GM19395 (cell line): ENCODE results near the gene FAM156B.
A peak's percentile ranks its signal among the peaks of the same experiment; 100 is the strongest.
"Not testable (repeated sequence)": the region's sequence is repeated elsewhere in the genome, so short reads cannot be mapped to it uniquely, and the experiment has no call there.

ENCODE experiments used
- ATAC-seq: cut with Tn5 transposase; IDR thresholded peaks from one replicate; pipeline ENCODE4 v1.9.1; 2021; ENCODE audit warnings: mild to moderate bottlenecking, moderate library complexity; ENCODE audit not compliant: unreplicated experiment

The FAM156B gene

DNA sequence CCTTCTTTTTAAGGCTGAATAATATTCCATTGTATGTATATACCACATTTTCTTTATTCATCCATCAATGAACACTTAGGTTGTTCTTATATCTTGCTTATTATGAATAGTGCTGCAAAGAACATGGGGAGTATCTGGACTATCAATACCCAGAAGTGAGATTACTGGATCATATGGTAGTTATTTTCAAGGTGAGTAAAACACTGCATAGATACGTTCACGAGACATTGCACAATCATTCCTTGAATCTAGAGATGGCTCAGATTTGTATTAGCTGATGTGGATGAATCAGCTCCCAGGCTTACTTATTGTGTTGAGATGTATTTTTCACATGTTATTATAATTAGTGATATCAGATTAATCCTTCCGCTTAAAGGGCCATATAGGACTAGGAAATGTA is 17.6 kb downstream of the FAM156B start:
- not testable (repeated sequence) for ATAC-seq

DNA sequence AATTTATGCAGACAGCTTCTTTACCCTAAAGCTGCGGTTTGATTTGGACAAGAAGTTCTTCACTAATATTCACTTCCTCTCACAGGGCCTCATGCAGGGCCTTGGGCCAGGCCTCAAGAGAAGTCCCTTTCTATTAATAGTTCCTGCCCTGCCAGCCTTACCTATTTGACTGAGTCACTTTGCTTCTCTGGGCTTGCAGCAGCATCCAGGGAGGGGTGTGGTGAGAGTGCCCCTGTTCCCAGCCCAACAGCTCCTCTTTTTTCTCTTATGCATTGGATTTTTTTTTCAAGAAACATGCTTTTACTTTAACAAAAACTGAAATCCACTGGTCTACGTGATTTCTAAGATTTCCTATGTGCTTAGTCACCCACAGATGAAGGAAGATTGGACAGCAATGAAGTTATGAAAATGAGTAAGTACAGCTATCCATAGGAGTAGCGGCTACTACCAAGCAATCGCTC is 26.7 kb downstream of the FAM156B start:
- ATAC-seq, result peak; percentile 42

DNA sequence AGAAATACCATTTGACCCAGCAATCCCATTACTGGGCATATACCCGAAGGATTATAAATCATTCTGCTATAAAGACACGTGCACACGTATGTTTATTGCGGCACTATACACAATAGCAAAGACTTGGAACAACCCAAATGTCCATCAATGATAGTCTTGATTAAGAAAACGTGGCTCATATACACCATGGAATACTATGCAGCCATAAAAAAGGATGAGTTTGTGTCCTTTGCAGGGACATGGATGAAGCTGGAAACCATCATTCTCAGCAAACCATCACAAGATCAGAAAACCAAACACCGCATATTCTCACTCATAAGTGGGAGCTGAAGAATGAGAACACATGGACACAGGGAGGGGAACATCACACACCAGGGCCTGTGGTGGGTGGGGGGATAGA is 33.1 kb downstream of the FAM156B start:
- ATAC-seq, result not testable (repeated sequence)

DNA sequence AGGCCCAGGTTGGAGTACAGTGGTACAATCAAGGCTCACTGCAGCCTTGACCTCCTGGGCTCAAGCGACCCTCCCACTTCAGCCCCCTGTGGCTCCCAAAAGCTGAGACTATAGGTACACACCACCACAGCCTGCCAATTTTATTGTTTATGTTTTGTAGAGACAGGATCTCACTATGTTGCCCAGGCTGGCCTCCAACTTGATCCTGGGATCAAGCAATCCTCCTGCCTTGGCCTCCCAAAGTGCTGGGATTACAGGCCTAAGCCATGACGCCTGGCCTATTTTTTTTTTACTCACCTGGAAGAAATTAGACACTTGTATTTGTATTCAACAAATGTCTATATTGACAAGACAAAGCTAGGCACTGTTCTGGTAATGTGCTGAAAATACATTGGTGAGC is 36.1 kb downstream of the FAM156B start:
- no peak for ATAC-seq

DNA sequence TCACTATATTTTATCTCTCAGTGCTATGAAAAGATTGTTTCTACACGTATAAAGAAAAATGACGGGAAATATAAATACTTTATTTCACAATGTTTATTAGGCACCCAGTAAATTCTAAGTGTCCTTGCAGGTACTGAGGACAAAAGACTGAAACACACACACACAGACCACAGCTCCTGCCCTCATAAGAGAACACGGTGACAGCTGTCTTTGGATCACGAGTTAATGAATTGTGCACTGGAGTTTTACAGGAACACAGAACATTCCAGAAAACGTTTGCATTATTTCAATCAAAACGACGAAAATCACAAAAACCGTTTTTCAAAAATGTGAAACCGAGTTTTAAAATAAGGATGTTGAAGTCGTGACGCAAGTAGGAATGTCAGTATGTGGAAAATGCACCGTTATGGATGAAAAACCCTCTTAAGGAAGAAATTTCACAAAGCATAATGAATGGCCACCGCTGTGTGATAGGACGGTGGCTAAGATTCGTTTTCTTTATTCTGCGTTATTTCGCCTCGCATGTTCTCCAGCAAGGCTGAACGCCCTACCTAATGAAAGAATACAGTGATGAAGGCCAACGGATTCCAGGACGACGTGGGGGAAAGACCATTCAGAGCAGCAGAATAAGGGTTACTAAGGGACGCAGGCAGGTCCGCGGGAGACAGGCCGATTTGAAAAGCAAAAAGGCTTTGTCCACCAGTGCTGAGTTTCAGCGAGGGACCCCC is 37.0 kb downstream of the FAM156B start:
- peak; percentile 34 for ATAC-seq

DNA sequence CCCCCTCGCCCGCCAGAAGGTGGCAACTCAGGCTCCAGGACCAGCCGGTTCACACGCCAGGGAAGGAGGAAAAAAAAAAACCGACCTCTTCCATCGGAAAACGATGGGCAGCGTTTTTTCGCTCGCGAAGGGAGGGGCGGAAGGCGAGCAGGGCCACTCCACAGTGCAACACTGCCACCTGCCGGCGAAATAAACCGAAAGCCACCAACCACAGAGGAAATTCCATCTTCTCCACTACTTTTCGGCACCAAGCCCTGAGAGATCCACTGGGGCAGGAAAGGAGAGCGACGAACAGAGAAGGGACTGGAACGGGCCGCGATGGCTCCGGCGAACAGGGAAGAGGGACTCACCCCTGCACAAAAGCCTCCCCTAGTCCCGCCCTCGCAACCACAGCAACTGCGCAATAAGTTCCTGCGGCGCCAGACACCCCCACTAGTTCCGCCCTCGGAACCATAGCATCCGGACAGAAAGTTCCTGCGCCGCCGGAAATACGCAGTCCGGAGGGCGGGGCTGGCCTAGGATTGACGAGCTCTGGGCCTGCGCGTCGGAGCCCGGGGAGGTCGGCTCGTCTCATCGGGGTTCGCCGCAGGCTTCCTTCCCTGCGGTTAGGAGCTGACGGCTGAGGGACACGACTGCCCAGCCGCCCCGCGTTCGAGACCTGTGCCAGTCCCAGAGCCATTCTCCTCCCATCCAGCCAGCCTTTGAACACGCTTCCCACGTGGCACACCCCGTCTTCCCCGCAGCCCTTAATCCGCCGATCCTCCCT is 37.8 kb downstream of the FAM156B start:
- ATAC-seq, result peak; percentile 94

DNA sequence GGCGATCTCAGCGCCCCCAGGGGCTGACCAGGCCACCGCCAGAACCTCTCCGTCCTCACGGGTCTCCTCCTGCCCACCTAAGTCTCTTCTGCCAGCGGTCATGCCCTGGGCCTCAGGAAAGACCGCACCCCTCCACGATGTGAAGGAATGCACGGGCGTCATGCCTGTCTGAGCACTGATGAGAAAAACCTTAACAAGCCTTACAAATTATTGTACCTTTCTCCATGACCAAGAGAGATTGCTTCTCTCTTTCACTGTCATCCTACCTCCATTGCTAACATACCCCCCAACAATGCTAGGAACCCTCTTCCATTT is 38.3 kb downstream of the FAM156B start:
- ATAC-seq, result peak; percentile 1

DNA sequence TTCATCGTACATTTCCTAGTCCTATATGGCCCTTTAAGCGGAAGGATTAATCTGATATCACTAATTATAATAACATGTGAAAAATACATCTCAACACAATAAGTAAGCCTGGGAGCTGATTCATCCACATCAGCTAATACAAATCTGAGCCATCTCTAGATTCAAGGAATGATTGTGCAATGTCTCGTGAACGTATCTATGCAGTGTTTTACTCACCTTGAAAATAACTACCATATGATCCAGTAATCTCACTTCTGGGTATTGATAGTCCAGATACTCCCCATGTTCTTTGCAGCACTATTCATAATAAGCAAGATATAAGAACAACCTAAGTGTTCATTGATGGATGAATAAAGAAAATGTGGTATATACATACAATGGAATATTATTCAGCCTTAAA is 43.6 kb downstream of the FAM156B start:
- ATAC-seq, result not testable (repeated sequence)

DNA sequence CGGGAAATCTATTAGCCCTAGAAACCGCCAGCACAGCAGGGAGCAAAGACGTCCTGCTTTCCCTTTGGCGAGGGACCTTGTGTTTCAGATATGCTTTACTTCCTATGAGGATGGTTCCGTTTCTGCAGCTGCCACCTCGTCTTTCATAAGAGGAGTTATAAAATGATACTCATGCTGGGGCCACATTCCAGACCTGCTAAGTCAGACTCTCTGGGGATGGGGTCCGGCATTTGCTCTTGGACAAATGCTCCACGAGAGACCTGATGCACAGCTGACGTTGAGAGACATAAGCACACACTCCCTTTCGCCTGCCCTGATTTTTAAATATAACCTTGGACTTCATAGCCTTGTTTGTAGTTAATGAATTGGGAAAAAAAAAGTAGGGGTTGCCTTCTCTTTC is 44.6 kb downstream of the FAM156B start:
- ATAC-seq, result not testable (repeated sequence)

DNA sequence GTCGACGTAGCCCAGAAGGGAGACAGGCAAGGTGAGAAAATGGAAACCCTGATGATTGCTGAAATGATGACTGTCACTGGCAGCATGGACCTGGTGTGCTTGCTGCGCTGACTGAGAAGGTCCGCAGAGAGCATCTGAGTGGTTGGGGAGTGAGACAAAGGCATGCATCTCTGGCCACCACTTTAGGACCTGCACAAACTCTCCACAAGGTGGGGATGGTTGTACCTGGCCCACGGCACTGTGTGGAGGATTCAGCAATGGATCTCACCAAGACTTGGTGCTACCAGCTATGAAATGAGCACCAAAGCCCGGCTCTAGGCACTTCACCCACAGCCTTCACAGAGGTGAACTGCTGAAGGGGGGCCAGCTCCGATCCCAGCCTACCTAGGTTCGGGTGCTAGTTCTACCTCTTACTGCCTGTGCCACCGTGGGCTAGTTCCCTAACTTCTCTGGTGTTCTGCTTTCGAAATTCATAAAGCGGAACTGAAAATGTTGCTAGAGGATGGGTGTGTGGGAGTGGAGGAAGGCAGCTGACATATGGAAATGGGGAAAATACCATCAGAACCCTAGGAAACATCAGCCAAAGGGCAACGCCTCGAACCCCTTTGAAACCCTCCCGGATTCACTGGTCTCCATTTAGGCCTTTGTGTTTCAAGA is 48.8 kb downstream of the FAM156B start:
- not testable (repeated sequence) for ATAC-seq

DNA sequence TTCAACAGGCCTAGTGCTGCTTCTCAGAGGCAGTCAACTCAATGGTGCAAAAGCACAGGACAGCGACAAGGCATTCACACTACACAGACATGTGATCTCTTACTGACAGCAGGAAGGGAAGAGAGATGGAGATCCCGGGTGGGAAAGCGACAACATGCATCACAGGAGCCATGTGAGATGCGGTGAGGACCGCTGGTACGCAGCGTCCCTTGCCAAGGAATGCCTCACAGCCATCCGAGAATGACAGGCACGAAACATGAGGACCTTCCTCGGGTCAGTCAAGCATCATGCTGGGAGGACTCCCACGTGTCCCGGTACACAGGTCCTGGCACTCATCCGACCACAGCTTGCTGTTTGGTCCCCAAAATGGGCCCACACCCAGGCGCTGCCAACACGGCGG is 50.4 kb downstream of the FAM156B start:
- not testable (repeated sequence) for ATAC-seq

DNA sequence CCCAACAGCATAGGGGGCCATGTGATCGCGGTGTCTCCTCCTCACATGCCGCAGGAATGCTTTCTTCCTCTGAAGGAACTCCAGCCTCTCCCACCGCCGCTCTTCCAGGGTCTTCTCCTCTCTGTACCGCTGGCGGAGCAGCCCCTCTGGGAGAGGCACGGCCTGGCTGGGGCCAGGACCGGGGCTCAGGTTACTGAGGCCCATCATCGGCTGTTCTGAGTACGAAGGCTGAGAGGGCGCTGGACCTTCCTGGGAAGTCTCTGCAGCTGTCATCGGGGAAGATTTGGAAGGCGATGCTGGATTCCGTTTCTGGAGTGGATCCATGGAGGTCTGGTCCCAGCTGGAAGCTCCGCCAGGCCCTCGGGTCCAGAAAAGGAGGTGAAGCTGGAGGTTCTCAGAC is 51.1 kb downstream of the FAM156B start:
- ATAC-seq, result not testable (repeated sequence)

DNA sequence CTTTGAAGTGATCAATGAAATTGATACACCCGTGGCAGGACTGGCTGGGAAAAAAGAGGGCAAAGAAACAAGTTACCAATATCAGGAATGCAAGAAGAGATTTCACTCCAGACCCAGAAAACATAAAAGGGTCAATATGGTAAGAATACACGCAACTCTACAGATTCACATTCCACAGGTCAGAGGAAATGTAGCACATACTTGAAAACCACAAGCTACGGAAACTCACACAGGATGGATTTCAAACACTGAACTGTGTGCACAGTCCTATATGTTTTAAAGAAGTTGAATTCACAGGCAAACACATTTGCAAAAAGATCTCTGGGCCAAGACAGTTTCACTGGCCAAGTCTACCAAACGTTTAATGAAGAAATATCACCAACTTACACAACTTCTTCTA is 52.2 kb downstream of the FAM156B start:
- not testable (repeated sequence) for ATAC-seq

DNA sequence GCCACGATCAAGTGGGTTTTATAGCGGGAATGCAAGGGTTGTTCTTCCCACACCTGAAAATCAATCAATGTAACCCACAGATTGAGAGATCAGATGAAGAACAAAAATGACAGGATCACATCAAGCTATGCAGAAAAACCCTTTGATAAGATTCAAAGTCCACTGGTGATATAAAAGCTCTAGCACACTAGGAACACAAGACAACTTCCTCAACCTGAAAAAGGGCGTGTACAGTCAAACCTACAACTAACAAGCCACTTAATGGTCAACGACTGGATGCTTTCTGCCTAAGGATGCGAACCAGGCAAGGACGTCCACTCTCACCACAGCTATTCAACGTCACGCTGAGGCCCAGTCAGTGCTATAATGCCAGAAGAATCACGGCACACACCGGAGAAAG is 52.8 kb downstream of the FAM156B start:
- ATAC-seq, result not testable (repeated sequence)
